ENCODE measurements around the gene DOCK1.

DNA sequence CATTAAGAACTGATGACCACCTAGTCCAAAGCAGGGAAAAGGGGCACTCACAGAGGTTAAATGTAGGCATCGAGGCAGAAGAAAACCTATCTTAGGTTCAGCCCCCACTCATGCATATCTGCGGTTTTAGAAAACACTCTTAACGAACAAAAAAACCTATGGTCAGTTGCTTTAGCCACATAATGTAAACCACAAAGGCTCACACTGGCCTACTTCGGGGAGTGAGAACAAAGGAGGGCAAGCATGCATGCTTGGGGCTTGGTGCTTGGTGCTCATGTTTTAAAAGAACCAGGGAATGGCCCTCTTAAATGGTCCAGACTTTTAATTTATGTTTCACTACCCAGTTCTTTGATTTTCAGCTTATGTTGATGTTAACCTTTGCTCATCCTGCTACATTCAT is 276.9 kb downstream of the DOCK1 start:
- TF ChIP-seq GATA2 (IDR thresholded peaks at IDR 0.05; ENCODE audit: low read depth, low read length) (no peak), GATA3 (IDR thresholded peaks at IDR 0.05; ENCODE audit: low read depth, low read length) (no peak)
